Mesenchymal stem cell (in vitro differentiated cells and primary cell): ENCODE results near the gene TEX47.

Experiments
- DNase-seq: peaks from one replicate; pipeline ENCODE4 v3.0.0-alpha.2; 2013
- H2AFZ ChIP-seq: one replicate; pipeline ENCODE4 v1.6.1; 2013; ENCODE audit warnings: low read depth, mild to moderate bottlenecking, control low read depth, inconsistent platforms, low read length, moderate library complexity
- H2AK5ac ChIP-seq: 2 replicates; pipeline ENCODE4 v1.6.1; 2013; ENCODE audit warnings: low read length, moderate library complexity, mild to moderate bottlenecking, inconsistent platforms; ENCODE audit not compliant: severe bottlenecking
- H2BK120ac ChIP-seq: one replicate; pipeline ENCODE4 v1.6.1; 2013; ENCODE audit warnings: low read depth, mild to moderate bottlenecking, inconsistent platforms, low read length, moderate library complexity
- H2BK12ac ChIP-seq, 2 experiments: one replicate each; pipeline ENCODE4 v1.6.1; 2013; ENCODE audit warnings: inconsistent platforms in 2 of 2, low read length in 2 of 2, mild to moderate bottlenecking in 2 of 2, moderate library complexity in 2 of 2, control low read depth in 1 of 2
- H2BK15ac ChIP-seq: one replicate; pipeline ENCODE4 v1.6.1; 2013; ENCODE audit warnings: mild to moderate bottlenecking, low read depth, inconsistent platforms; ENCODE audit not compliant: poor library complexity, severe bottlenecking
- H2BK5ac ChIP-seq: 2 replicates; pipeline ENCODE4 v1.6.1; 2013; ENCODE audit warnings: low read depth, mild to moderate bottlenecking, low read length, control low read depth, inconsistent platforms; ENCODE audit not compliant: poor library complexity, severe bottlenecking
- H3K14ac ChIP-seq, 2 experiments: one replicate each; pipeline ENCODE4 v1.6.1; 2013; ENCODE audit warnings: inconsistent platforms in 2 of 2, low read length in 2 of 2, control low read depth in 1 of 2, mild to moderate bottlenecking in 1 of 2, moderate library complexity in 1 of 2
- H3K18ac ChIP-seq, 2 experiments: one replicate each; pipeline ENCODE4 v1.6.1; 2013; ENCODE audit warnings: inconsistent platforms in 2 of 2, low read length in 2 of 2, control low read depth in 1 of 2, low read depth in 1 of 2, mild to moderate bottlenecking in 1 of 2
- H3K23ac ChIP-seq, 2 experiments: one replicate each; pipeline ENCODE4 v1.6.1; 2013; ENCODE audit warnings: inconsistent platforms in 2 of 2, low read length in 2 of 2, mild to moderate bottlenecking in 2 of 2, moderate library complexity in 2 of 2, control low read depth in 1 of 2
- H3K27ac ChIP-seq: 2 replicates; pipeline ENCODE4 v1.5.1; 2013; ENCODE audit warnings: mild to moderate bottlenecking, moderate library complexity, low read length, control low read depth, inconsistent platforms; ENCODE audit not compliant: poor library complexity, severe bottlenecking
- H3K27me3 ChIP-seq, 2 experiments: 2 replicates each; pipeline versions ENCODE4 v1.6.1 to v1.7.0; 2013; ENCODE audit warnings: low read length in 2 of 2, mild to moderate bottlenecking in 2 of 2, moderate library complexity in 2 of 2, control low read depth in 1 of 2, inconsistent platforms in 1 of 2; ENCODE audit not compliant: control insufficient read depth in 1 of 2, insufficient read depth in 1 of 2
- H3K36me3 ChIP-seq, 2 experiments: 2 replicates each; pipeline versions ENCODE4 v1.6.1 to v1.7.0; 2013; ENCODE audit warnings: low read length in 2 of 2, control low read depth in 1 of 2, inconsistent platforms in 1 of 2, low read depth in 1 of 2, mild to moderate bottlenecking in 1 of 2; ENCODE audit not compliant: insufficient read depth in 2 of 2, control insufficient read depth in 1 of 2
- H3K4ac ChIP-seq, 2 experiments: one replicate each; pipeline ENCODE4 v1.6.1; 2013; ENCODE audit warnings: inconsistent platforms in 2 of 2, low read length in 2 of 2, mild to moderate bottlenecking in 2 of 2, moderate library complexity in 2 of 2, control low read depth in 1 of 2, low read depth in 1 of 2
- H3K4me1 ChIP-seq: 2 replicates; pipeline ENCODE4 v1.6.1; 2013; ENCODE audit warnings: low read depth, low read length, control low read depth; ENCODE audit not compliant: control insufficient read depth, insufficient read depth
- H3K4me2 ChIP-seq: 2 replicates; pipeline ENCODE4 v1.6.1; 2013; ENCODE audit warnings: low read length, mild to moderate bottlenecking, inconsistent platforms; ENCODE audit not compliant: poor library complexity, severe bottlenecking
- H3K4me3 ChIP-seq, 2 experiments: 2 replicates each; pipeline versions ENCODE4 v1.5.1 to v1.7.0; 2013; ENCODE audit warnings: low read length in 2 of 2, mild to moderate bottlenecking in 2 of 2, control low read depth in 1 of 2, low read depth in 1 of 2; ENCODE audit not compliant: insufficient read depth in 1 of 2
- H3K79me1 ChIP-seq: replicated peaks from 2 replicates; pipeline ENCODE4 v1.6.1; 2013; ENCODE audit warnings: mild to moderate bottlenecking, control low read depth, low read length, inconsistent platforms; ENCODE audit not compliant: poor library complexity, severe bottlenecking
- H3K9ac ChIP-seq: 2 replicates; pipeline ENCODE4 v1.7.0; 2013; ENCODE audit warnings: mild to moderate bottlenecking, low read length, moderate library complexity
- H3K9me3 ChIP-seq: 2 replicates; pipeline ENCODE4 v1.7.0; 2013; ENCODE audit warnings: mild to moderate bottlenecking, low read length; ENCODE audit not compliant: control insufficient read depth
- H4K8ac ChIP-seq: one replicate; pipeline ENCODE4 v1.6.1; 2013; ENCODE audit warnings: inconsistent platforms, mild to moderate bottlenecking, low read length, moderate library complexity
- H4K91ac ChIP-seq: one replicate; pipeline ENCODE4 v1.6.1; 2013; ENCODE audit warnings: mild to moderate bottlenecking, low read length, inconsistent platforms
- WGBS: methylation state at CpG from one replicate; pipeline ENCODE4 v1.1.7; 2013; ENCODE audit warnings: mixed read lengths; 5-methylcytosine and 5-hydroxymethylcytosine counted together

The TEX47 gene

DNA sequence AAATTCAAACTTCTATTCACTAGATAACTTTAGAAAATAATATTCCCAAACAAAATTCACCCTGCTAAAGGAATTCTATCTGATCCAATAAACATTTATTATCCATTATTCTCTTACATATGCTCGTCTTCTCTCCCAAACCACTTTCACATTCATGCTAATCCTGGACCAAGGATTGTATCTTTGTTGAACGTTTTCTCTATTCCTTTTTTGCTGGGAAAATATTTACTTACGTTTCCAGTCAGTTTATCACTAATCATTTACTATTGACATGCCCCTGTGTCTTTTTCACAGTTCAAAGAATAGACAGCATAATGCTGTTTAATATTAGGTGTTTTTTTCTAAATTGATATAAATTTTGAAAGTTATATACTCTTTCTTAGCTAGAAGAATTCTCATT is 3.2 kb downstream of the TEX47 start:
- Histone ChIP-seq H3K79me1 (no peaks in the 10 kb centered on the region), H3K23ac (no peak overlapping the region), H2AK5ac (no peak overlapping the region), H2BK15ac (no peak overlapping the region), H2BK5ac (no peak overlapping the region), H3K4me3 (no peak overlapping the region), H3K27ac (no peak overlapping the region), H3K18ac (no peak overlapping the region), H3K9ac (no peak overlapping the region), H2AFZ (no peak overlapping the region), H2BK120ac (no peak overlapping the region), H3K4me2 (no peak overlapping the region), H2BK12ac (no peak overlapping the region), H3K36me3 (no peaks in the 10 kb centered on the region), H3K27me3 (no peaks in the 10 kb centered on the region), H4K91ac (no peak overlapping the region), H3K4ac (no peak overlapping the region), H4K8ac (no peak overlapping the region), H3K14ac (no peak overlapping the region), H3K4me1 (no peaks in the 10 kb centered on the region), H3K9me3 (no peaks in the 10 kb centered on the region)
- WGBS: 67% methylated on average over 2 of the region's 3 CpGs
- DNase-seq: no peak

DNA sequence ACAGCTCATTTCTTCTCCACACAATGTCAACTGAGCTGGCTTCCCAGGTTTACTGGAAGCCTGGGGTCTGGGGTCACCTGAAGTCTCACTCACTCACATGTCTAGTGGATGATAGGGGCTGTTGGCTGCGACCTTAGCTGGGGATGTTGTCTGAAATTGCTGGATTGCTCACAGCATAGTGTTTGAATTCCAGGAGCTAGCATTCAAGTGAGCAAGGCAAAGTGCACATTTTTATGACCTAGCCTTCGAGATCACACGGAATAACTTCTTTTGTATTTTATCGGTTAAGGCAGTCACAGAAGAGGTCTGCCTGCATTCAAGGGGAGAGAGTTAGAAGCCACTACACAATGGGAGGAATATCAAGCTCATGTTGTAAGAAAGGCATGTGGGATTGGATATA is 3.6 kb downstream of the TEX47 start:
- Histone ChIP-seq H4K91ac (no peak overlapping the region), H3K4me1 (no peaks in the 10 kb centered on the region), H3K9ac (no peak overlapping the region), H2BK5ac (no peak overlapping the region), H3K4me3 (no peak overlapping the region), H2AK5ac (no peak overlapping the region), H2BK120ac (no peak overlapping the region), H2BK15ac (no peak overlapping the region), H3K27me3 (no peaks in the 10 kb centered on the region), H3K27ac (no peak overlapping the region), H2AFZ (no peak overlapping the region), H3K79me1 (no peaks in the 10 kb centered on the region), H3K9me3 (no peaks in the 10 kb centered on the region), H2BK12ac (no peak overlapping the region), H3K14ac (no peak overlapping the region), H4K8ac (no peak overlapping the region), H3K18ac (no peak overlapping the region), H3K36me3 (no peaks in the 10 kb centered on the region), H3K4me2 (no peak overlapping the region), H3K23ac (no peak overlapping the region), H3K4ac (no peak overlapping the region)
- no peak for DNase-seq
- WGBS: 70% methylated on average over 4 of the region's 4 CpGs

DNA sequence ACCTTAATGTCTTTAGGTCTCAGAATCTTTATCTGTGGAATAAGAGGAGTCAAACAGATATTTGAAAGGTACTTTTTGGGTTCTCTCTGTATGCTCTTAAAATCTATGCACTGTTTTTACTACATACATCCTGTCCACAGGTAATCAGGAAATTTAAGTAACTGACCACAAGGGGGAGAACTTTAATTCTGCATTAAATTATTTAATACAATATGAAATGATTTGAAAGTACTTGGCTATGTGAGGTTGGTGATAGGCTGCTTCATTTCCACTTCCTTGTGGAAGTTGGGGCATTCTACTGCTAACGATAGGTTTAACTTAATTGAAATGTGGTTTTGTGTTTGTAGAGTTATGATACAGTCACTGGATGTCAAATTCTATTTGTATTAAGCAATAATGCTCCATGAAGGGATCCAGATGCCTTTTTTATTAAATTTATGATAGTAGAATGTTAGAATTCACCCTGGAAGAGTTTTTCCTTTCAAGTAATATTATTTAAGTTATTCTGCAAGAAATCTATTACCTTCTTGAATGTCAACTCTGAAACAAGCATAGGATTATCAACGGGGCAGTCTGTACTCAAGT is 6.0 kb downstream of the TEX47 start:
- H3K36me3 ChIP-seq: no peaks in the 10 kb centered on the region
- H3K4me2 ChIP-seq: no peak overlapping the region
- H2AK5ac ChIP-seq: no peak overlapping the region
- no peak overlapping the region for H2BK15ac ChIP-seq
- no peak overlapping the region for H3K4me3 ChIP-seq
- H2BK5ac ChIP-seq: no peak overlapping the region
- no peak overlapping the region for H2BK120ac ChIP-seq
- H4K91ac ChIP-seq: no peak overlapping the region
- no peak overlapping the region for H3K23ac ChIP-seq
- H4K8ac ChIP-seq: no peak overlapping the region
- no peak overlapping the region for H3K9ac ChIP-seq
- DNase-seq: peak; percentile 1
- no peaks in the 10 kb centered on the region for H3K79me1 ChIP-seq
- no peak overlapping the region for H3K14ac ChIP-seq
- no peak overlapping the region for H3K4ac ChIP-seq
- H2AFZ ChIP-seq: no peak overlapping the region
- no peak overlapping the region for H2BK12ac ChIP-seq
- H3K9me3 ChIP-seq: no peaks in the 10 kb centered on the region
- no peaks in the 10 kb centered on the region for H3K27me3 ChIP-seq
- no peaks in the 10 kb centered on the region for H3K4me1 ChIP-seq
- no peak overlapping the region for H3K18ac ChIP-seq
- no peak overlapping the region for H3K27ac ChIP-seq
- WGBS: 94% methylated on average over 1 of the region's 2 CpGs

DNA sequence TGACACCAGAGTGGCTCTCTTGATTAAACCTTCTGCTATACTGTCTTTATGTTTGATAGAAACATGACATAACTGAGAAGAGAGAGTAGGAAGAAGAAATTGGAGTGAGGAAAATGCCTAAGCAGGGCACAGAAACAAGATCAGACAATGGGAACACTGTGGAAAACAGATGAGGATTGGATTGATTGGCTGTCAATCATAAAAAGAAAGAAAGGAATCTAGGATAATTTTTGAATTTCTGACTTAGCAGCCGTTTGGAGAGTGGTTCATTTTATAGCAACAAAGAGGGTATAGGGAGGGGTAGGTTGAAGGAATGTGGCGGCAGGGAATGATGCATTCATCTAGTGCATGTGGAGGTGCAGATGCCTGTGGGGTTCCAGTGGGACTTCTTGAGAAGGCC is 7.8 kb downstream of the TEX47 start:
- Histone ChIP-seq H3K4me1 (no peaks in the 10 kb centered on the region), H3K79me1 (no peaks in the 10 kb centered on the region), H3K14ac (no peak overlapping the region), H2AK5ac (no peak overlapping the region), H4K8ac (no peak overlapping the region), H4K91ac (no peak overlapping the region), H3K36me3 (no peaks in the 10 kb centered on the region), H2BK5ac (no peak overlapping the region), H2BK120ac (no peak overlapping the region), H3K4ac (no peak overlapping the region), H3K18ac (no peak overlapping the region), H3K27ac (no peak overlapping the region), H3K23ac (no peak overlapping the region), H3K9ac (no peak overlapping the region), H2BK12ac (no peak overlapping the region), H3K4me2 (no peak overlapping the region), H2AFZ (no peak overlapping the region), H3K4me3 (no peak overlapping the region), H3K9me3 (no peaks in the 10 kb centered on the region), H3K27me3 (no peaks in the 10 kb centered on the region), H2BK15ac (no peak overlapping the region)
- 54% methylated on average over 2 of the region's 2 CpGs for WGBS
- DNase-seq: no peak
